HEK293 (cell line): ENCODE measurements around the gene SEC11A.
"Not testable (repeated sequence)": the region's sequence is repeated elsewhere in the genome, so short reads cannot be mapped to it uniquely, and the experiment has no call there.

Source experiments
- CTCF ChIA-PET: fragments of 350-600 bp; formaldehyde crosslinking; extraction: SDS; loops from one replicate; lab custom pipeline; 2021; ENCODE audit warnings: antibody characterized with exemption; lab: Yijun Ruan, JAX
- POLR2A ChIA-PET: fragments of 300-600 bp; formaldehyde crosslinking; extraction: SDS; loops from one replicate; lab custom pipeline; 2020; ENCODE audit warnings: antibody characterized with exemption, inconsistent platforms; lab: Yijun Ruan, JAX
- H3K27ac ChIP-seq: fragments of 200-500 bp; sonication (Bioruptor generic); 2 replicates; pipeline ENCODE4 v1.5.1; 2014; ENCODE audit warnings: low read depth, low read length, control low read depth, inconsistent platforms; ENCODE audit errors: extremely low read depth
- H3K36me3 ChIP-seq, 2 experiments: fragments of 200-500 bp in 1 of 2; sonication (Bioruptor generic) in 1 of 2; 1 replicate in 1 of 2; 2 replicates in 1 of 2; pipeline ENCODE4 v1.5.1; 2014 to 2017; ENCODE audit warnings: inconsistent platforms in 2 of 2, low read length in 2 of 2; ENCODE audit not compliant: control insufficient read depth in 2 of 2, insufficient read depth in 1 of 2
- H3K4me1 ChIP-seq: fragments of 200-500 bp; sonication (Bioruptor generic); 2 replicates; pipeline ENCODE4 v1.5.1; 2014; ENCODE audit warnings: mild to moderate bottlenecking, low read length, inconsistent platforms; ENCODE audit not compliant: control insufficient read depth, insufficient read depth
- H3K4me3 ChIP-seq: 2 replicates; pipeline ENCODE4 v1.5.1; 2011; ENCODE audit warnings: low read depth, mild to moderate bottlenecking, control low read depth, low read length, moderate library complexity
- H3K9me3 ChIP-seq: fragments of 200-500 bp; sonication (Bioruptor generic); 2 replicates; pipeline ENCODE4 v1.5.1; 2014; ENCODE audit warnings: low read depth, low read length, inconsistent platforms; ENCODE audit not compliant: control insufficient read depth, insufficient read depth
- BCL11B ChIP-seq: fragments of 450-650 bp; formaldehyde crosslinking; IDR thresholded peaks from 2 replicates; pipeline ENCODE4 v1.5.1; 2016; ENCODE audit warnings: low read depth, missing biosample characterization, missing genetic modification characterization
- GLIS1 ChIP-seq: fragments of 450-650 bp; formaldehyde crosslinking; IDR thresholded peaks from 2 replicates; pipeline ENCODE4 v1.5.1; 2016; ENCODE audit warnings: missing biosample characterization, missing genetic modification characterization
- GLIS2 ChIP-seq: fragments of 450-650 bp; formaldehyde crosslinking; IDR thresholded peaks from 2 replicates; pipeline ENCODE4 v1.5.1; 2016; ENCODE audit warnings: missing biosample characterization, missing genetic modification characterization
- MYNN ChIP-seq: fragments of 450-650 bp; formaldehyde crosslinking; IDR thresholded peaks from 2 replicates; pipeline ENCODE4 v1.5.1; 2016; ENCODE audit warnings: missing biosample characterization, missing genetic modification characterization, borderline replicate concordance
- SCRT1 ChIP-seq: fragments of 450-650 bp; formaldehyde crosslinking; IDR thresholded peaks from 2 replicates; pipeline ENCODE4 v1.5.1; 2016; ENCODE audit warnings: missing biosample characterization, missing genetic modification characterization, borderline replicate concordance
- SCRT2 ChIP-seq: fragments of 450-650 bp; formaldehyde crosslinking; IDR thresholded peaks from 2 replicates; pipeline ENCODE4 v1.5.1; 2016; ENCODE audit warnings: missing biosample characterization, missing genetic modification characterization
- ZFP3 ChIP-seq: fragments of 450-650 bp; formaldehyde crosslinking; IDR thresholded peaks from 2 replicates; pipeline ENCODE4 v1.5.1; 2016; ENCODE audit warnings: low read depth, missing biosample characterization, missing genetic modification characterization
- ZNF140 ChIP-seq: fragments of 450-650 bp; formaldehyde crosslinking; IDR thresholded peaks from 2 replicates; pipeline ENCODE4 v1.5.1; 2016; ENCODE audit warnings: missing biosample characterization, missing genetic modification characterization
- ZNF266 ChIP-seq: fragments of 450-650 bp; formaldehyde crosslinking; IDR thresholded peaks from 2 replicates; pipeline ENCODE4 v1.5.1; 2016; ENCODE audit warnings: missing biosample characterization, missing genetic modification characterization, low read depth
- ZNF362 ChIP-seq: fragments of 450-650 bp; formaldehyde crosslinking; IDR thresholded peaks from 2 replicates; pipeline ENCODE4 v1.5.1; 2016; ENCODE audit warnings: missing biosample characterization, missing genetic modification characterization
- ZNF394 ChIP-seq: fragments of 450-650 bp; formaldehyde crosslinking; IDR thresholded peaks from 2 replicates; pipeline ENCODE4 v1.5.1; 2016; ENCODE audit warnings: missing biosample characterization, missing genetic modification characterization, mild to moderate bottlenecking, moderate library complexity, borderline replicate concordance
- ZNF501 ChIP-seq: fragments of 450-650 bp; formaldehyde crosslinking; IDR thresholded peaks from 2 replicates; pipeline ENCODE4 v1.5.1; 2016; ENCODE audit warnings: missing biosample characterization, missing genetic modification characterization
- ZNF513 ChIP-seq: fragments of 450-650 bp; IDR thresholded peaks from 2 replicates; pipeline ENCODE4 v1.5.1; 2018; ENCODE audit warnings: missing biosample characterization, missing genetic modification characterization
- ZNF571 ChIP-seq: fragments of 450-650 bp; formaldehyde crosslinking; IDR thresholded peaks from 2 replicates; pipeline ENCODE4 v1.5.0; 2017; ENCODE audit warnings: missing biosample characterization, missing genetic modification characterization
- ZNF621 ChIP-seq: fragments of 450-650 bp; formaldehyde crosslinking; IDR thresholded peaks from 2 replicates; pipeline ENCODE4 v1.5.1; 2017; ENCODE audit warnings: missing biosample characterization, missing genetic modification characterization
- ZNF624 ChIP-seq: fragments of 450-650 bp; formaldehyde crosslinking; IDR thresholded peaks from 2 replicates; pipeline ENCODE4 v1.5.1; 2017; ENCODE audit warnings: missing biosample characterization, missing genetic modification characterization
- ZNF664 ChIP-seq: fragments of 450-650 bp; formaldehyde crosslinking; IDR thresholded peaks from 2 replicates; pipeline ENCODE4 v1.5.1; 2016; ENCODE audit warnings: missing biosample characterization, missing genetic modification characterization
- ZNF707 ChIP-seq: fragments of 450-650 bp; formaldehyde crosslinking; IDR thresholded peaks from 2 replicates; pipeline ENCODE4 v1.5.1; 2016; ENCODE audit warnings: missing biosample characterization, missing genetic modification characterization
- ZNF777 ChIP-seq: fragments of 450-650 bp; formaldehyde crosslinking; IDR thresholded peaks from 2 replicates; pipeline ENCODE4 v1.5.1; 2017; ENCODE audit warnings: missing biosample characterization, missing genetic modification characterization, borderline replicate concordance
- ZSCAN30 ChIP-seq: fragments of 450-650 bp; IDR thresholded peaks from 2 replicates; pipeline ENCODE4 v1.5.1; 2018; ENCODE audit warnings: missing biosample characterization, mild to moderate bottlenecking, missing genetic modification characterization, moderate library complexity
- TF ChIP-seq, protein P1 (sequence below): fragments of 450-650 bp; formaldehyde crosslinking; IDR thresholded peaks from 2 replicates; pipeline ENCODE4 v1.5.1; 2016; ENCODE audit warnings: missing biosample characterization, missing genetic modification characterization

Gene SEC11A

GRCh38 chr15:84755736-84756527, 40.0 kb upstream of the SEC11A start:
- CTCF ChIA-PET = interaction anchor here (0.6 to 1.6 kb wide), 2 partner anchors 9 to 12 kb away, joined by 3 read pairs; no protein-coding TSS in a partner anchor
- no peak overlapping the region for H3K4me3 ChIP-seq
- peaks cover 4 to 7% of the 10 kb centered on the region in 2 experiments; a peak in 2 of 3 replicates for H3K36me3 ChIP-seq
- no peak overlapping the region for H3K27ac ChIP-seq
- H3K9me3 ChIP-seq = no peaks in the 10 kb centered on the region
- peaks cover 16% of the 10 kb centered on the region for H3K4me1 ChIP-seq
- POLR2A ChIA-PET = interaction anchor here (0.6 kb wide), 1 partner anchor 13 kb away, joined by 5 read pairs; no protein-coding TSS in a partner anchor
- no peak for TF ChIP-seq GLIS2 (tag by site-specific recombination)
- TF ChIP-seq SCRT2 (tag by site-specific recombination) = peak; percentile 86
- peak; percentile 65; the same call in 1 of the 2 replicates for TF ChIP-seq SCRT1
- TF ChIP-seq, all 188 proteins: peak for 2

DNA sequence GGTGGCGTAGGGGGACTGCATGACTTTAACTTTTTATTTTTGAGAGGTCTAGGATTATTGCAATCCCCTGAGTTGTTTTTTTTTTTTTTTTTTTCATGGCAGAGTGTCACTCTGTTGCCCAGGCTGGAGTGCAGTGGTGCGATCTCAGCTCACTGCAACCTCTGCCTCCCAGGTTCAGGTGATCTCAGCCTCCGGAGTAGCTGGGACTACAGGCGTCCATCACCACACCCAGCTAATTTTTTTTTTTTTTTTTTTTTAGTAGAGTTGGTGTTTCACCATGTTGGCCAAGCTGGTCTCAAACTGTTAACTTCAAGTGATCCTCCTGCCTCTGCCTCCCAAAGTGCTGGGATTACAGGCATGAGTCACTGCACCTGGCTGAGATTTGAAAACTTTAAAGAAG, 39.0 kb upstream of the SEC11A start:
- H3K4me1 ChIP-seq = peaks cover 25% of the 10 kb centered on the region
- H3K4me3 ChIP-seq, H3K9me3 ChIP-seq, H3K27ac ChIP-seq, H3K36me3 ChIP-seq, CTCF ChIA-PET: not testable (repeated sequence)
- POLR2A ChIA-PET = interaction anchor here (0.6 kb wide), 1 partner anchor 36 kb away, joined by 7 read pairs; no protein-coding TSS in a partner anchor
- TF ChIP-seq ZNF394 (tag by site-specific recombination) = peak; percentile 71; the same call in 1 of the 2 replicates
- TF ChIP-seq ZNF362 (tag by site-specific recombination) = peak; percentile 85

GRCh38 chr15:84752700-84753099, 36.8 kb upstream of the SEC11A start:
- H3K4me1 ChIP-seq = peaks cover 22% of the 10 kb centered on the region
- ChIA-PET POLR2A (interaction anchor here (1.5 kb wide), 1 partner anchor 37 kb away, joined by 4 read pairs; the partner anchor contains the start of gene SEC11A), CTCF (interaction anchor here (0.6 to 0.7 kb wide), 2 partner anchors 94 to 152 kb away, joined by 3 read pairs; no protein-coding TSS in a partner anchor)

More at GRCh38 chr15:84752700-84753099, 36.8 kb upstream of the SEC11A start:
- peaks cover 4 to 7% of the 10 kb centered on the region in 2 experiments; a peak in 2 of 3 replicates for H3K36me3 ChIP-seq
- TF ChIP-seq GLIS1 (tag by site-specific recombination) = no peak
- TF ChIP-seq GLIS2 (tag by site-specific recombination) = no peak
- TF ChIP-seq ZNF624 (tag by site-specific recombination) = no peak
- no peak for TF ChIP-seq ZNF513 (tag by site-specific recombination)
- TF ChIP-seq ZNF621 (tag by site-specific recombination) = no peak
- no peak for TF ChIP-seq ZNF266 (tag by site-specific recombination)
- TF ChIP-seq ZNF501 (tag by site-specific recombination) = no peak
- TF ChIP-seq SCRT1 = no peak
- no peak for TF ChIP-seq ZNF571 (tag by site-specific recombination)
- TF ChIP-seq, protein P1, sequence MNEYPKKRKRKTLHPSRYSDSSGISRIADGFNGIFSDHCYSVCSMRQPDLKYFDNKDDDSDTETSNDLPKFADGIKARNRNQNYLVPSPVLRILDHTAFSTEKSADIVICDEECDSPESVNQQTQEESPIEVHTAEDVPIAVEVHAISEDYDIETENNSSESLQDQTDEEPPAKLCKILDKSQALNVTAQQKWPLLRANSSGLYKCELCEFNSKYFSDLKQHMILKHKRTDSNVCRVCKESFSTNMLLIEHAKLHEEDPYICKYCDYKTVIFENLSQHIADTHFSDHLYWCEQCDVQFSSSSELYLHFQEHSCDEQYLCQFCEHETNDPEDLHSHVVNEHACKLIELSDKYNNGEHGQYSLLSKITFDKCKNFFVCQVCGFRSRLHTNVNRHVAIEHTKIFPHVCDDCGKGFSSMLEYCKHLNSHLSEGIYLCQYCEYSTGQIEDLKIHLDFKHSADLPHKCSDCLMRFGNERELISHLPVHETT (tag by site-specific recombination) = no peak
- TF ChIP-seq ZNF140 = no peak
- no peak for TF ChIP-seq BCL11B (tag by site-specific recombination)
- no peak for TF ChIP-seq MYNN
- TF ChIP-seq ZNF707 (tag by site-specific recombination) = no peak
- no peak for TF ChIP-seq ZNF777 (tag by site-specific recombination)
- no peak for TF ChIP-seq ZFP3 (tag by site-specific recombination)
- TF ChIP-seq ZNF664 (tag by site-specific recombination) = no peak
- no peak for TF ChIP-seq ZSCAN30
- H3K9me3 ChIP-seq = no peaks in the 10 kb centered on the region
- H3K27ac ChIP-seq = no peak overlapping the region
- no peak overlapping the region for H3K4me3 ChIP-seq
